ENCODE results near the gene GFOD1.
A peak's percentile ranks its signal among the peaks of the same experiment; 100 is the strongest.
"Not testable (repeated sequence)": the region's sequence is repeated elsewhere in the genome, so short reads cannot be mapped to it uniquely, and the experiment has no call there.

Gene GFOD1

DNA sequence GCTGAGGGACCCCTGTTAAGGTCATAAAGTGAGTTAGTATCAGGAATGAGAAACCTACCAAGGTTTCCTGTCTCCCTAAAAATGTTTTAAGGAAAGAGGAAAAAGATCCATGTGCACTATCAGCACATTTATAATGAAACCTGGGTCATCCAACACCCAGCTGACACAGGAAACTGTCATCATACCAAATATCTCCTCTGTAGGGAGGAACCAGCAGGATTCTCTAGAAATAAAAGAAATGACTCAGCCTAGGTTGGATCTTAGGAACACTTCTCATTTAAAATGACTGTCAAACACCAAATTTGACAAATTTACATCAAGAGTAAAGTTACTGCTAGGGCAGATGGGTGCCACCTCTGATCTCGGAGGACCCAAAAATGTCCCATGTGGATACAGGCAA lies 21.7 kb downstream of the GFOD1 start:
- no peak for DNase-seq (ENCODE audit: low read depth in 2 of 2)

DNA sequence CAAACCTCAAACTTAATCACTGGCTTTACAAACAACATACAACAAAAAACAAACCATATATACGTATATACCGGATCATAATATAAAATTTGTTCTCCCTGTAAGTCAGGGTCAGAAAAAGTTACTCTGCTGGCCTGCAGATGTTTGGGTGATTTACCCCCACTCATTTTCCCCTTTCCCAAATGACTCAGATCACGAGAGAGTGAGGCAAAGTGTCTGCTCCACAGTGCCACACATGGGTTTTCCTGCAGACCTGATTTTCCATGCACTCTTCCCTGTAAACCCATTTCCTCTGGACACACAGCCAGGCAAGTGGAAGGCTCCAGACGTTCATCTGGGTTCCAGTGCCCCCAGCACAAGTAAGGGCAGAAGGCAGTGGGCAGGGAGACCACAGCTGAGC lies 23.5 kb downstream of the GFOD1 start:
- no peak for DNase-seq (ENCODE audit: low read depth in 2 of 2)

DNA sequence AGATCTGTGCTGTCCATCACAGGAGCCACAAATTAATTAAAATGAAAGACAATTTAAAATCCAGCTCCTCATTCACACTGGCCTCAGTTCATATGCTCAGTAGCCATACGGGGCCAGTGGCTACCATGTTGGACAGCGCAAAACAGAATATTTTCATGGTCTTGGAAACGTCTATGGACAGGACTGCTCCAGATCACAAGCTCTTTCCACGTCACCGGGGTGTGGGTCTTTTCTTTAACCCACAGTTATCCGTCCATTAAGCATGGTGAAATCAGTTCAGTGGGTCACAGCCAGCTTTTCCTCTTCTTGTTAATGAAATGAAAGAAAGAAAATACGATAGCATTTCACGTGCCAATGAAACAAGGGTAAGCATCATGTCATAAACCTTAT lies 24.1 kb downstream of the GFOD1 start:
- no peak for DNase-seq (ENCODE audit: low read depth in 2 of 2)

DNA sequence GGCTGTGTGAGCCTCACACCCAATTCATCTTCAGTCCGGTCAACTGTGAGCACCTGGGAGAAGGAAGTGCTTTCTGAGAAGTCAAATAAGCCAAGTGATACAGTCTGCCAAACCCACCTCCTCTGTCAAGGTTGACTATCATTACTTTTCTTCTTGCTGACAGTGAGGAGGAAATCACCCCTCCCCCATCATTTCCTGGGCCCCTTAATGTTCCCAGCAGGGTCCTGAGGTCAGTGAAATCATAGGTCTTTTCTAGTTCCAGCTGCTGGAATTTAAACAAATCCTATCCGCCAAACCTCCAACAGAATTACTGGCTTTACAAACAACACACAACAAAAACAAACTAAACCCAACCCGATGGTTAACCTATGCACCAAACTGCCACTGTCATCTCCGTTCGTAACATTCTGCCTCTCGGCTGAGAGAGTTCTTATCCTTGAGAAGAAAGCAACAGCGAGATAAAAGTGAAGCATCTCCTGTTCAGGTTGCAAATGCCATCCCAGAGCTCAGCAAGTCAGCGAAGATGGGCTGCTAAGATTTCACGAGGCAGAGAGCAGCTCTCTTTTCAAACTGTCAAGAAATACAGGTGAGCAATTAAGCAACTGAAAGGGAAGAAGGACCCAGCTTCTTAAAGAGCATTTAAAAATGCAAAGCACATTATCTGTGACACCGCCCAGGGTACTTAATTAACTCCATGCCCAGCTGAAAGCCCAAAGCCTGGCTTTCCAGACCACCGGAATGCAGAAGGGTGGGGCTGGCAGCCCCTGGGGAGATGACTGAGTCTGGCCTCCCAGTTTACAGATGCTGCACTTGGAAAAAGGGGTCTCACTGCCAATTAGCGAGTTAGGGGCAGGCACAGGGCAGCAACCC lies 24.7 kb downstream of the GFOD1 start:
- DNase-seq (ENCODE audit: low read depth in 2 of 2), result peak; percentile 35 to 50

DNA sequence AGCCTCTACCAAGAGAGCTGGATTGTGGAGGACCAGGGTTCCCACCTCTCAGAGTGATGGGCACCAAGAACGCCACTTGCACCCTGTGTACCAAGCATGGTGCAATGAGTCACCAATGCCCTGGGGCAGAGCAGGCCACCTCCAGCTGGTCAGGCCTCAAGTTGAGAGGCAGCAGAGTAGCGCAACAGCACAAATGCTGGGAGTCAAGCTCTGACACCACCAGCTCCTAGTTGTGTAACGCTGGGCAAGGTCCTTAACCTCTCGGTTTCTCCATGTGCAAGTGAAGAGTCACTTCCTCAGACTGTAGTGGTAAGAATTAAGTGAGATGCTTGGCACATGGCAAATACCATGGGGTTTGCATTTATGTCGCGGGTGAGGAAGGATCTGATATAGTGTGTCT lies 25.6 kb downstream of the GFOD1 start:
- DNase-seq (ENCODE audit: low read depth in 2 of 2), result no peak

DNA sequence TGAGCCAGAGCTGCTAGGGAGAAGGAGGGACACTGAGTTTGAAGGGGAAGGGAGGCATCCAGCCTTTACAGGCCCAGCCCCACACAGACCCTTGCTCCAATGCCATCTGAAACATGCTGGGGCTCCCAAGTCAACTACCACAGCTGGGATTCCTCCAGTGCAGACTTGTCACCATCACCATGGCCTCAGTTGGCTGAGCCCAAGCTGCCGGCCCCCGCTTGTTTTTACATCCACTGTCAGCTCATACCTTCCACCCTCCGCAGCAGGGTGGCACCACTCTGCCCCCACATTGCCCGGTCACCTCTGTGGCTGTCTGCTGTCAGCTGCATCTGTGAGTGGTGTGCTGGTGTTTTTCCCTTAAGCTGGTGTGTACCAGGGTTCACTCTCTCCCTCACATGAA lies 26.1 kb downstream of the GFOD1 start:
- DNase-seq (ENCODE audit: low read depth in 2 of 2), result no peak

DNA sequence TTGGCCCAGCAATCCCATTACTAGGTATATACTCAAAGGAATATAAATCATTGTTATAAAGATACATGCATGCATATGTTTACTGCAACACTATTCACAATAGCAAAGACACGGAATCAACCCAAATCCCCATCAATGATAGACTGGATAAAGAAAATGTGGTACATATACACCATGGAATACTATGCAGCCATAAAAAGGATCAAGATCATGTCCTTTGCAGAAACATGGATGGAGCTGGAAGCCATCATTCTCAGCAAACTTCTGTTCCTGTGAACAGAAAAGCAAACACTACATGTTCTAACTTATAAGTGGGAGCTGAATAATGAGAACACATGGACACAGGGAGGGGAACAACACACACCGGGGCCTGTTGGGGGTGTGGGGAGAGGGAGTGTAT lies 27.1 kb downstream of the GFOD1 start:
- not testable (repeated sequence) for DNase-seq (ENCODE audit: low read depth in 2 of 2)

DNA sequence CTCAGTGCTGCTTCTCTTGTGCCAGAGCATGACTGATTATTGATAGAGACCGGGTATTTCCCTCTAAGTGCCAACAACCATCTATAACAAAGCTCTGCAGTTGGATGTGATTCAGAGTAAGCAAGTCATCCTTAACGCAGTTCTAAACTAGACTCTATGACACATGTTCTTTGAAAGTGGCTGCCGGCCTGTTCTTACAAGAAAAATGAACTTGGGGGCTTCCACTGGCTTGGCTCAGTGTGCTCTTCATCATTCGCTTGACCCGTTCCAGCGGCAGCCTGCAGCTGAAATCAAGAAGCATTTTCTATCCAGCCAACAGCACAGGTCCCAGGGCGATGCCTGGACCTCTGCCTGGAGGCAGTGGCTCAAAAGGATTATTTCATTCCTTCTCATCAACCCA lies 29.8 kb downstream of the GFOD1 start:
- no peak for DNase-seq (ENCODE audit: low read depth in 2 of 2)

DNA sequence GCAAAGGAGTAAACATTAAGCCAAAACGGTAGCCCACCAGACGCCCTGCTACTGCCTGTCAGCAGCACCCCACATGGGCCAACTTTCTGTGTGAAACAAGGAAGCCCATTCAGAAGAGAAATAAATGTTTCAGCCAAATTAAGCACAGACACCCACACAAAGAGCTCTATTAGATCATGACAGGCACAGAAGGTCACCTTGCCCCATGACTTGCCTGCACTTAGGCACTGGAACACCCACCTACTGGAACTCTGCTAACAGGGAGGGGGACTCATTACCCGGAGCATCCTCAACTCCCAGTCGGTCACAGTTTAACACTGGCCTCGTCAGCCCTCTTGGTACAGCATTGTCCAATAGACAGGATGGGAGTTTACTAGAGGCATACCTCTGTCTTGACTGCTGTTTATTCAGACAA lies 31.8 kb downstream of the GFOD1 start:
- DNase-seq (ENCODE audit: low read depth in 2 of 2), result no peak

DNA sequence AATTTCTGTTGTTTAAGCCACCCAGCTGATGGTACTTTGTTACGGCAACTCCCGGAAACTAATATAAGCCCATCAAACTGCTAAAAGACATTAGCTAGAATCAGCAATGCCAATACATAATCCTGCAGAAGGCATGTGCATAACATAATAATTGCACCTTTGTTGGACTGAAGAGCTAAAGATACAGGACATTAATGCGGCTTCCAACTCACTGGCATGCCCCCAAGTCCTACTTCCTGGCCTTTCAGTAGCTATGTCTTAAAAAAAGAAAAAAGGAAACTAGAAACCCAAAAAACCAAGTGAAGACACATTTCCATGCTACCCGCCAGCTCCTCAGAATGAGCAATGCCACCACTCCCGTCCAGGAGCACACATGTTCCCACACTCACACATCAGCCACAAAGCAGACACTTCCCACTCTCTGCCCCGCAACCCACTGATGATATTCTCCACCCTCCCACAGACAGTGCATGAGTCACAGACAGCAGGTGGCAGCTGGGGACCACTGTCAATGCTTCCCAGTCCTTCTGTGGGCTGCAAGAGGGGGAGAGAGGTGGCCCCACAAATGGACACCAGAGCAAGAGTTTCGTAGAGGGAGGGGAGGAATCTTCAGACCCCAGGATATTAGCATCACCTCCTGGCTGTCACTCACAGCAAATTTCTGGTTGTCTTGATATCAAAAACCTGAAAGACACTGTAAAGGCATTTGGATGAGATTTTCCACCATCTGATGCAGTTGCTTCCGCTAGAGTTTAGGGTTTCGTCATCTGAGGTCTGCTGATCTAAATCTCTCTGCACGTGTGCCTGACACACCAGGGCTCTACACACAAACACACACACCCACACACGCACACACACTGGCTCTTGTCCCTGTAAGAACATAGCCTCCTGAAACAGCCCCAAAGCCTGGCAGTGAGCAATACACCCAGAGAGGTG lies 32.8 kb downstream of the GFOD1 start:
- DNase-seq (ENCODE audit: low read depth in 2 of 2), result peak in 1 of 2 experiments; percentile 30

DNA sequence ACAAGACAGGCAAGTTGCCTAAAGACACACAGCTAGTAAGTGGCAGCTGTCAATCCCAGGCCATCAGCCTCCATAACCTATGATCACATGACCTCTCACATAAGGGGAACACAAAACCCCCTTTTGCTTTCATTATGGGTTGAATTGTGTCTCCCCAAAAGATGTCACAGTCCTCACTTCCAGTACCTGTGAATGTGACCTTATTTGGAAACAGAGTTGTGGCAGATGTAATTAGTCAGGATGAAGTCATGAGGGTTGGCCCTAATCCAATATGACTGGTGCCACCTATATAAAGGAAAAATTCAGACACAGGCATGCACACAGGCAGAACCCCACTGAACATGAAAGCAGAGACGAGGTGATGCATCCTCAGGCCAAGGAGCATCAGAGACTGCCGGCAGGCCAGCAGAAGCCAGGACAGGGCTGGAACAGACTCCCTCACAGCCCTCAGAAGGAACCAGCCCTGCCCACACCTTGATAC lies 33.6 kb downstream of the GFOD1 start:
- DNase-seq (ENCODE audit: low read depth in 2 of 2), result no peak

DNA sequence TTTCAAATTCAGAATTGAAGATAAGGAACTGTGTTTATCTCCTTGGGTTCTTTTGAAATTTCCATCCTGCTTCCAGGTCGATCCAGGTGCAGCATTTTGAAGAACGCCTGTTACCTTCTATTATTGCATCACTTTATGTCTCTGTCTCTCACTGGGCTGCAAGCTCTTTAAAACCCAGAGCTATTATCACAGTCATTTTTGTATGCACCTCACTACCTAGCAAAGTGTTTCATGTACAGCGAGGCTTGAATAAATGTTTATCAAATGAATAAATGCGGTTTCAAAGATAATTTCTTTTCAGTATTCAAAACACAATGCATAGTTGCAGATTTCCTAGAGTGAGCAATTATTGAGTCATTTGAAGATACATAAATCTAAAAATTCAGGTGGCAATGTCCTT lies 34.2 kb downstream of the GFOD1 start:
- DNase-seq (ENCODE audit: low read depth in 2 of 2), result no peak

DNA sequence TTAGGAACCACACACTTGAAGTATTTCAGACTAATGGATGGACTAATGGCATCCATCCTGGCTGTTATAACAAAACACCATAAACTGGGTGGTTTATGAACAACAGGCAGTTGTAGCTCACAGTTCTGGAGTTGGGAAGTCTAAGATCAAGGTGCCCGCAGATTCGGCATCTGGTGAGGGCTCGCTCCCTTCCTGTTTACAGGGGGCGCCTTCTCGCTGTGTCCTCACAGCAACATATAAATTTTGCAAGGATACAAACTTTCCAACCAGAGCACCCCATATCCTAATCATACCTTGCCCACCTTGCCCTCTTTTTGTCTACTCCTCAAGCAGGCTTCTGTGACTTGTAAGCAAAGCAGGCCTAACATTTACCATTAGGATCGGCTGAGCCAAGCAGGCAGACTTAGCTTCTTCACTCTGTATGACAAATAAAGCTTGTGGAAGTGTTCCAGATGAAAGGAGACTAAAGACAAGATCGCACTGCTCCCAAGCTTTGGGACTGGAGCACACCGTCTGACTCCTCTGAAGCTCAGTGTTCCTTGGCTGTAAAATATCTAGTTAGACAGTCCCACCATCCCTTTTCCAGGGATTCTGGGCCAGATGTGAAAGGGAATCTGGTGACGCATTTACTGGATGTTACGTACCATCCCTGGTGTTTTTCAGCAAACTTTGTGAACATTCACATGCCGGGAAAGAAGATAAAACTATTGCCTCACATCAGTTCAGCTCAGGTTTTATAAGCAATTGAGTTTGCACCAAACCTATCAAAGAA lies 34.9 kb downstream of the GFOD1 start:
- no peak for DNase-seq (ENCODE audit: low read depth in 2 of 2)

DNA sequence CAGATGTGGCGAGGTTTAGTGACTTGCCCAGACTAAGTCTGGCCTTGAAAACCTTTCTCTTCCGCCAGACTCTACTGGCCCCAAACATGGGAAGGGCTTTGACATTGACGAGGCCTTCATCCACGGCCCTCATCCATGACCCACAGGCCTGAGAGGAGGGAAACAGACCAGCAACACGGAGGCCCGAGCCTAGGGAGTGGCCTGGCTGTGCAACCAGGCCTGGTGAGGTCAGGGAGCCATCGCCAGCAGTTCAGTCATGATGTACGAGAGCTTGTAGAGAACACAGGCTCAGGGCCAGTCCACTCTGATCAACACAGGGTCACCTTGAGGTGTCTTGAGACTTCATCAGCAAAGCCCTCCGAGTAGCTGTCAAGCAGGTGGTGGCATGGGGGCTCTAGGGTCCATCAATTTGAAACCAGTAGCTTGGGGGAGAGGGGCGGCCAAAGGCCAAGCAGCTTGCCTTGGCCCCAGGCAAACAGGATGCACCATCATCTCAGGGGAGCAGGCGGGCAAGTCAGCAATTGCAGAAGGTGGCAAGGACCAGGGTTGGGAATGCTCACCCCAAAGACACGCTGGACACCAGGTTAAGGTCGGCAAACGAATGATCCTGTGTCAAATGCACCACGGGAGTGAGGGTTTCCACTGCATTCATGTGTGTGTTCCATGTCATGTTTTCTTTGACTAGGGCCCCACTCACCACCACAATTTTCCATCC lies 36.1 kb downstream of the GFOD1 start:
- DNase-seq (ENCODE audit: low read depth in 2 of 2), result no peak

DNA sequence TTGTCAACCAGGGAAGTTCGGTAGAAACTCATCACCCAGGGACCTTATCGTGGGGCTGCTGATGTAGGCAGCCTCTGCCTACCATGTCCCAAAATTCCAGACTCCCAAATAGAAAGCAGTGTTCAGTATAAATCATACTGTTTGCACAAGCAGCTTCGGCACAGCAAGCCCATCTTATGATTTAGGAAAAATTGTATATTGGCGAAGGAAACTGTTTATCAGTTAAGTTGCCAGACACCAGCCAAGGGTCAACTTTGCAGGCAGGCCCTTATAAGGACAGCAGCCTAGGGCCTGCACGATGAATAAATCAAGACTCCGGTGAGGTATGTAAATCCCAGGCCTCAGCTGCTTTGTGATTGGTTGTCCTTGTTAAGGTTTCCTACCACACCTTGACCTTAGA lies 36.8 kb downstream of the GFOD1 start:
- no peak for DNase-seq (ENCODE audit: low read depth in 2 of 2)

DNA sequence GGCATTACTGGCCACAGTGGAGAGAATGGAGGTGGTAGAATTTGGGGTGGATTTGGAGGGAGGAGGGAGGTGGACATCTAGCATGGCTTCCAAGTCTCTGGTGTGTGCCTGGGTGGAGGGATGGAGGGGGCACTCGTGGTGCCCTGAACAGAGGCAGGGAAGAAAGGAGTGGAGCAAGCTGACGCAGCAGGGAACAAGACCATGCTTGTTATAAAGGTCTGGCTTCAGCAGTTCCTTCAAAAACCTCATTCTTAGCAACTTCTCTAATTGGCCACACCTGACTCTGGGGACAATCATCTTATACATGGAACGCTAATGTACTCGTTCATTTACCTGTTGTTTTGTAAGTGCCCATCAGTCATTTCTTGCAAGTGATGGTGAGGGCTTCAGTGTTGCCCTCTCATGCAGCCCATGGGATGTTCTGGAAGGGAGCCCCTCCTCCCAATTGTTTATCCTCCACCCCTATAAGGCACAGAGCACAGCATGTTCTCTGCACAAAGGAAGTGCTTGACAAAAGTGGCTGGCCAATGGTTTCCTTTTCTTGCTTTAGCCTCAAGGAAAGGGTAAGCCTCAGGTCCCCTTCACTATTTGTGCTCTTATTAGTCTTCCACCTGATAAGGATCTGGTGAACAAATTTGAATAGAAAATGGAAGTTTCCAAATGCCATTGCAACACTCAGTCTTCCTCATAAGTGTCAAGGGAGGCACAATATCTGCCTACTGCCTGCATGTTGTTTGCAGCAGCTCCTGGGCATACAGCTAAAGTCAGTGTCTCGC lies 39.3 kb downstream of the GFOD1 start:
- no peak for DNase-seq (ENCODE audit: low read depth in 2 of 2)

DNA sequence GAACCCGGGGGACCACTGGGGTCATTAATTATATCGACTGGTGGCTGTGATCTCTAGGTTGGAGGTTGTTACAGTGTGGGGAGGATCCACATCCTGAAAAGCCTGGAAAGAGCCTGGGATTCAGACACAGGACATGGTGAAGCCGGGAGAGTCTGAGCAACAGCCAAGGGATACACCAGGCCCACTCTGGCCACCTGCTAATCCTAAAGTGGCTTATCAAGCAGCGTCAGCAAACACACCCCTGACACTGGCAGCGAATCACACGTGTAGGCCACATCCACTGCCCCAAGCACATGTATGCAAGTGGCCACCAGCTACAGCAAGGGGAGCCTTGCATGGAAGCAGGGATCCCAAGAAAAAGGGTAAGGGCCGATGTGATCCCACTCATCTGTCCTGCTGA lies 41.0 kb downstream of the GFOD1 start:
- no peak for DNase-seq (ENCODE audit: low read depth in 2 of 2)

DNA sequence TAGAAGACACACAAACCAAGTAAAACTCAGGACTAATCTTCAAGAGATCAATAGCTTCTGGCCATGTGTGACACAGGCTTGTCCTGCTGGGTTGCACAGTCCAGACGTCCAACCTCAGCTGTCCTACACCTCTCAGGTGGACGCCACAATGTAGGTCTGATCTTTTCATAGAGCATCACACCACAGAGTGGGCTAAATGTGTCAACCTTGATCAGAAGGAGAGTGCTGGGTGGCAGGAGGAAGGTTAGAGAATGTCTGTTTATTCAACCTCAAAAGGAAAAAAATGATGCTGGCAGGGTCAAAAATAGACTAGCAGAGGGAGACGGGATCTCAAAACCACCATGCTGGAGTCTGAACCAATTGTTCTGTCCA lies 41.7 kb downstream of the GFOD1 start:
- no peak for DNase-seq (ENCODE audit: low read depth in 2 of 2)

DNA sequence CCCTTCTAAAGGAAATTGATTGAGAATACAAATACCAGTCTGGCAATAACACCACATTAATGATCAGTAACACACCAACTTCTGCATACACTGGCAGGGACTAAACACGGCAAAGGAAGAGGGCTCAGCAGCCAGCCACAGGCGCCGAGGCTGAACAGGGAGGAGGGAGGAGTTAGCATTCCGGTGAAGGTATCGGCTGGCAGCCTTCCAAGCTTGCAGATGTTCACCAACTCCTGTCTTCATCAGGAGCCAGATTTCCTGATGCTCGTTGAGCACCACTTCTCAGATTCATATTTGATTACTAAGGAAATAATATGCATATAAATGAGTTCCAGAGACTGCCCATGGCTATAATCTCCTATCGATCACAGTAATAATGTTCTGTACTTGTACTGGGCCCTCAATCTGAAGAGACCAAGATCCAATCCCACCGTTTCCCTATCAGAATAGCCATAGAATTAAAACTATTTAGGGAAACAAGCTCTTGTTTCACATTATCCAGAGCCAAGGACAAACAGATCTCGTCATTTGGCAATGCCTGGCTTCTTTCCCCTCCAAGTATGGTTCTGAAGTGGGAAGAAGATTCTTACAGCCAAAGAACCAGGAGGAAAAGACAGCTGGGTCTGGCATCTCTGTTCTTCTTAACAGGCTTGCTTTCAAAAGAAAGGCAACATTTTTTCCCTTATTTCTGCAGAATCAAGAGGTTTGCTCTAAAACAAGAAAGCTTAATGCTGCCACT lies 42.2 kb downstream of the GFOD1 start:
- DNase-seq (ENCODE audit: low read depth in 2 of 2), result peak; percentile 43 to 55

DNA sequence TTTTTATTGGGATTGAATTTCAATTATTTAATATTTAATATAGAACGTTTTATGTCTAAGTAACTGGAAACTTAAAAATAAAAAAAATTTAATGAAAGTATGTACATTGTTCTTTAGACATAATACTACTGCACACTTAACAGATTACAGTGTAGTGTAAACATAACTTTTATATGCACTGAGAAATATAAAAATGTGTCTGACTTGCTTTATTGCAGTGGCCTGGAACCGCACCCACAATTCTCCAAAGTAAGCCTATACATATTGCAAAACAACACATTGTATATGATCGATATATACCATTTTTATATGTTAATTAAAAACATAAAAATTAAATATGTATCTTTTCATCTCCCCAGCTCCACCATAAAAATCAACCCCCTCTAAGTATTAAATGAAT lies 42.8 kb downstream of the GFOD1 start:
- DNase-seq (ENCODE audit: low read depth in 2 of 2), result no peak

Data from fibroblast of skin of left quadriceps (primary cell).